HCT116 (cell line): ENCODE results near the gene FBXW2. TPM values are rescaled to one million over a fixed set of nuclear protein-coding genes. Genes with fewer than 3 reads are reported as not detected.

Experiments
- ATAC-seq: fragments of 200-7000 bp; cut with Tn5 transposase; 2 replicates; pipeline ENCODE4 v1.9.1; 2020; ENCODE audit warnings: mild to moderate bottlenecking, moderate library complexity
- BruUV-seq: library from RNA; stranded (reverse); fragments of 400-500 nt; replicated peaks from 2 replicates; lab custom pipeline; 2021; lab: Mats Ljungman, UMichigan
- CTCF ChIA-PET: fragments of 300-600 bp; sonication (Branson Sonifier 250); formaldehyde crosslinking; loops from one replicate; lab custom pipeline; 2021; ENCODE audit warnings: antibody characterized with exemption; lab: Charles Lee
- POLR2A ChIA-PET: fragments of 300-600, 350-600 bp; sonication (Branson Sonifier 250); formaldehyde crosslinking; loops from one replicate; lab custom pipeline; 2021; ENCODE audit warnings: antibody characterized with exemption; lab: Charles Lee
- RAD21 ChIA-PET, 2 experiments: fragments of 300-600 bp; sonication (Branson Sonifier 250); formaldehyde crosslinking; loops; one replicate each; lab custom pipeline; 2023; ENCODE audit warnings: low total read pairs in 2 of 2; ENCODE audit not compliant: uncharacterized antibody in 2 of 2, unreplicated experiment in 2 of 2, low non-redundant PET in 1 of 2; lab: Charles Lee
- DNase-seq: peaks from one replicate; pipeline ENCODE4 v3.0.0-alpha.2; 2010; ENCODE audit warnings: low read depth, low spot score
- H2AFZ ChIP-seq: fragments of 200-600 bp; shearing (Covaris generic), sonication (generic); 2 replicates; pipeline ENCODE4 v1.6.1; 2017; ENCODE audit warnings: low read depth, mixed run types, mixed read lengths, antibody characterized with exemption, low read length; ENCODE audit not compliant: poor library complexity, severe bottlenecking
- H3K27ac ChIP-seq: 2 replicates; pipeline ENCODE4 v1.5.1; 2012; ENCODE audit warnings: low read depth, low read length
- H3K27me3 ChIP-seq: fragments of 200-600 bp; sonication (generic); 2 replicates; pipeline ENCODE4 v1.6.1; 2016; ENCODE audit warnings: mixed run types, low read length, mixed read lengths; ENCODE audit not compliant: insufficient read depth
- H3K36me3 ChIP-seq, 2 experiments: fragments of 200-500 bp in 1 of 2; fragments of 200-600 bp in 1 of 2; sonication (Bioruptor generic) in 1 of 2; sonication (generic) in 1 of 2; 2 replicates each; pipeline versions ENCODE4 v1.5.1 to v1.6.1; 2014 to 2016; ENCODE audit warnings: low read length in 2 of 2, inconsistent platforms in 1 of 2, mixed read lengths in 1 of 2, mixed run types in 1 of 2; ENCODE audit not compliant: insufficient read depth in 2 of 2, control insufficient read depth in 1 of 2
- H3K4me1 ChIP-seq, 2 experiments: fragments of 200-600 bp in 1 of 2; sonication (generic) in 1 of 2; 2 replicates each; pipeline versions ENCODE4 v1.5.1 to v1.6.1; 2012 to 2017; ENCODE audit warnings: low read length in 2 of 2, inconsistent platforms in 1 of 2, mild to moderate bottlenecking in 1 of 2, mixed read lengths in 1 of 2, mixed run types in 1 of 2, moderate library complexity in 1 of 2; ENCODE audit not compliant: insufficient read depth in 2 of 2, control insufficient read depth in 1 of 2
- H3K4me2 ChIP-seq: fragments of 200-600 bp; sonication (generic); 2 replicates; pipeline ENCODE4 v1.6.1; 2017; ENCODE audit warnings: mixed run types, low read length, mixed read lengths
- H3K4me3 ChIP-seq, 2 experiments: fragments of 200-600 bp in 1 of 2; sonication (generic) in 1 of 2; replicated peaks in 1 of 2; 2 replicates each; pipeline ENCODE4 v1.5.1; 2011 to 2016; ENCODE audit warnings: low read length in 2 of 2, control low read depth in 1 of 2, low read depth in 1 of 2, mild to moderate bottlenecking in 1 of 2, mixed read lengths in 1 of 2, mixed run types in 1 of 2
- H3K79me2 ChIP-seq: fragments of 200-600 bp; sonication (generic); 2 replicates; pipeline ENCODE4 v1.6.1; 2017; ENCODE audit warnings: mild to moderate bottlenecking, mixed run types, low read length, moderate library complexity, mixed read lengths; ENCODE audit not compliant: insufficient read depth
- H3K9ac ChIP-seq: fragments of 200-600 bp; sonication (generic); 2 replicates; pipeline ENCODE4 v1.6.1; 2016; ENCODE audit warnings: low read length, mixed read lengths
- H3K9me2 ChIP-seq: fragments of 200-600 bp; sonication (generic), shearing (Covaris generic); 2 replicates; pipeline ENCODE4 v1.6.1; 2017; ENCODE audit warnings: mixed run types, mild to moderate bottlenecking, moderate library complexity; ENCODE audit not compliant: insufficient read depth
- H3K9me3 ChIP-seq, 2 experiments: fragments of 200-500 bp in 1 of 2; fragments of 200-600 bp in 1 of 2; sonication (Bioruptor generic) in 1 of 2; sonication (generic) in 1 of 2; 2 replicates each; pipeline ENCODE4 v1.6.1; 2014 to 2017; ENCODE audit warnings: low read length in 2 of 2, mixed read lengths in 2 of 2, inconsistent platforms in 1 of 2, low read depth in 1 of 2, mild to moderate bottlenecking in 1 of 2, mixed run types in 1 of 2, moderate library complexity in 1 of 2; ENCODE audit not compliant: control insufficient read depth in 1 of 2, insufficient read depth in 1 of 2
- H4K20me1 ChIP-seq: fragments of 200-600 bp; sonication (generic), shearing (Covaris generic); 2 replicates; pipeline ENCODE4 v1.6.1; 2017; ENCODE audit warnings: mixed run types, mild to moderate bottlenecking, moderate library complexity; ENCODE audit not compliant: insufficient read depth
- CBX3 ChIP-seq: IDR thresholded peaks from 2 replicates; pipeline ENCODE4 v1.6.1; 2012; ENCODE audit warnings: low read depth
- EGR1 ChIP-seq: IDR thresholded peaks from 2 replicates; pipeline ENCODE4 v1.6.1; 2012; ENCODE audit warnings: low read depth
- ELF1 ChIP-seq: IDR thresholded peaks from 2 replicates; pipeline ENCODE4 v1.6.1; 2012; ENCODE audit warnings: low read depth, borderline replicate concordance
- EZH2phosphoT487 ChIP-seq: fragments of 200-600 bp; IDR thresholded peaks from 2 replicates; pipeline ENCODE4 v1.6.1; 2018; ENCODE audit warnings: antibody characterized with exemption, borderline replicate concordance
- FOSL1 ChIP-seq: IDR thresholded peaks from 2 replicates; pipeline ENCODE4 v1.6.1; 2012; ENCODE audit warnings: low read depth
- POLR2A ChIP-seq: IDR thresholded peaks from 2 replicates; pipeline ENCODE4 v1.7.0; 2011; ENCODE audit warnings: borderline replicate concordance; ENCODE audit not compliant: insufficient read depth, insufficient read length; ENCODE audit errors: extremely low read depth
- POLR2AphosphoS5 ChIP-seq: IDR thresholded peaks from 2 replicates; pipeline ENCODE4 v1.6.1; 2011; ENCODE audit warnings: mild to moderate bottlenecking, low read depth, low read length, moderate library complexity
- SIN3A ChIP-seq: IDR thresholded peaks from 2 replicates; pipeline ENCODE4 v1.6.1; 2012; ENCODE audit warnings: low read depth
- SRF ChIP-seq: IDR thresholded peaks from 2 replicates; pipeline ENCODE4 v1.6.1; 2012; ENCODE audit warnings: low read depth
- TCF7L2 ChIP-seq: IDR thresholded peaks from 2 replicates; pipeline ENCODE4 v1.7.0; 2011; ENCODE audit warnings: borderline replicate concordance, inconsistent platforms; ENCODE audit not compliant: insufficient read depth, insufficient read length; ENCODE audit errors: extremely low read depth
- ZNF274 ChIP-seq: fragments of 200-500 bp; sonication (Bioruptor generic); IDR thresholded peaks from 2 replicates; pipeline ENCODE4 v1.6.1; 2014; ENCODE audit warnings: mild to moderate bottlenecking, low read depth, low read length, inconsistent platforms
- intact Hi-C: fragments of 100-400 bp; cut with micrococcal nuclease; formaldehyde crosslinking; loops from 2 replicates; pipeline ENCODE4 v1.10.0; 2022
- total RNA-seq: library from RNA; stranded (reverse); gene quantifications from one replicate; pipeline ENCODE4 v1.2.1, GENCODE V29; 2021; ENCODE audit not compliant: unreplicated experiment
- TF ChIP-seq, protein P1 (sequence below): IDR thresholded peaks from 2 replicates; pipeline ENCODE4 v1.6.1; 2011; ENCODE audit warnings: mild to moderate bottlenecking, low read length, moderate library complexity; ENCODE audit not compliant: insufficient replicate concordance; ENCODE audit errors: extremely low read depth
- TF ChIP-seq, protein P2 (sequence below): IDR thresholded peaks from 2 replicates; pipeline ENCODE4 v1.6.1; 2012; ENCODE audit warnings: low read depth
- TF ChIP-seq, protein P3 (sequence below), 3 experiments: fragments of 200-600 bp in 1 of 3; sonication (generic) in 1 of 3; IDR thresholded peaks in 2 of 3; conservative IDR thresholded peaks in 1 of 3; 2 replicates each; pipeline ENCODE4 v1.5.1; 2012 to 2017; ENCODE audit warnings: low read depth in 2 of 3, low read length in 2 of 3, antibody characterized with exemption in 1 of 3, borderline replicate concordance in 1 of 3, control low read depth in 1 of 3, mild to moderate bottlenecking in 1 of 3, mixed read lengths in 1 of 3, mixed run types in 1 of 3, moderate library complexity in 1 of 3; ENCODE audit not compliant: insufficient read depth in 1 of 3
- TF ChIP-seq, protein P4 (sequence below): IDR thresholded peaks from 2 replicates; pipeline ENCODE4 v1.6.1; 2012
- TF ChIP-seq, protein P5 (sequence below): IDR thresholded peaks from 2 replicates; pipeline ENCODE4 v1.6.1; 2012

Gene FBXW2
- total RNA-seq, 1 experiment from 2014 or later, result 59.6 TPM

DNA sequence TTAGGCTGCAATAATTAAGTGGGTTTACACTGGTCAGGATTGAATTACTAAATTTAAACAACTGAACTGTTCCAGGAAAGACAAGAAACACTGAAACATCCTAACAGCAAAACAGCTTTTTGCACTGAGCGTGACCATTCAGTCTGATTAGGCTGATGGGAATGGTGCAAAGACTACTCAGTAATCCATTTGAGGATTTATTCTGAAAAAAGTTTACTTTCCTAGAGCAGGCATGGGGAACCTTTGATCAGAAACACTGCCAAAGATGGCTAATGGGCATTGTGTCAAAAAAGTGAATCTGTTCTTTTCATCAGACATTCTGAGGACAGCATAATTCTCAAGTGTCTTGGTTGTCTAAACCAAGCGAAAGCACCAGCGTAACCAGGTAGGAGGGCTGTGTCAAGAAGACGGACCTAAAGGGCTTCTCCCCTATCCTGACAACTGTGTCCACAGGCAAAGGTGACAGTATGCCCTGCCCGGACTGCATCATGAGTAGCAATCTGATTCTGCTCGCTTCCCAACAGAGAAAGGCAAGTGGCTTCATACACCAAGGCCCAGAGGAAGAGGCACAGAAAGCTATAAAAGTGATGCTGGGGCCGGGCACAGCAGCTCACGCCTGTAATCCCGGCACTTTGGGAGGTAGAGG lies 33.3 kb downstream of the FBXW2 start:
- Histone ChIP-seq H3K4me1 (no peaks in the 10 kb centered on the region), H3K36me3 (peaks cover 18 to 26% of the 10 kb centered on the region in 2 experiments; a peak in 3 of 4 replicates), H3K27ac (no peak overlapping the region), H3K9me3 (no peaks in the 10 kb centered on the region), H3K4me3 (no peak overlapping the region), H3K79me2 (no peaks in the 10 kb centered on the region), H3K9me2 (no peaks in the 10 kb centered on the region), H3K27me3 (no peaks in the 10 kb centered on the region), H3K4me2 (no peak overlapping the region), H3K9ac (no peak overlapping the region), H4K20me1 (peaks cover 5% of the 10 kb centered on the region; the same call in 1 of the 2 replicates), H2AFZ (no peak overlapping the region)
- intact Hi-C loops, result loop anchor here (10.0 kb wide), 1 partner anchor 395 kb away; no protein-coding TSS in a partner anchor
- RAD21 ChIA-PET, result no interaction called here
- no peak for ATAC-seq
- CTCF ChIA-PET, result interaction anchor here (1.2 to 3.4 kb wide), 2 partner anchors 222 to 300 kb away, joined by 4 to 11 read pairs; no protein-coding TSS in a partner anchor
- no peak for DNase-seq
- POLR2A ChIA-PET, result no interaction called here
- BruUV-seq, result no TSS peak
- TF ChIP-seq, protein P1, sequence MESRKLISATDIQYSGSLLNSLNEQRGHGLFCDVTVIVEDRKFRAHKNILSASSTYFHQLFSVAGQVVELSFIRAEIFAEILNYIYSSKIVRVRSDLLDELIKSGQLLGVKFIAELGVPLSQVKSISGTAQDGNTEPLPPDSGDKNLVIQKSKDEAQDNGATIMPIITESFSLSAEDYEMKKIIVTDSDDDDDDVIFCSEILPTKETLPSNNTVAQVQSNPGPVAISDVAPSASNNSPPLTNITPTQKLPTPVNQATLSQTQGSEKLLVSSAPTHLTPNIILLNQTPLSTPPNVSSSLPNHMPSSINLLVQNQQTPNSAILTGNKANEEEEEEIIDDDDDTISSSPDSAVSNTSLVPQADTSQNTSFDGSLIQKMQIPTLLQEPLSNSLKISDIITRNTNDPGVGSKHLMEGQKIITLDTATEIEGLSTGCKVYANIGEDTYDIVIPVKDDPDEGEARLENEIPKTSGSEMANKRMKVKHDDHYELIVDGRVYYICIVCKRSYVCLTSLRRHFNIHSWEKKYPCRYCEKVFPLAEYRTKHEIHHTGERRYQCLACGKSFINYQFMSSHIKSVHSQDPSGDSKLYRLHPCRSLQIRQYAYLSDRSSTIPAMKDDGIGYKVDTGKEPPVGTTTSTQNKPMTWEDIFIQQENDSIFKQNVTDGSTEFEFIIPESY, result no peak
- TF ChIP-seq POLR2AphosphoS5 (no peak), SRF (no peak), ELF1 (no peak), CBX3 (no peak), ZNF274 (no peak), EZH2phosphoT487 (no peak), FOSL1 (no peak), POLR2A (no peak), TCF7L2 (no peak), SIN3A (no peak), EGR1 (no peak)
- TF ChIP-seq, protein P2, sequence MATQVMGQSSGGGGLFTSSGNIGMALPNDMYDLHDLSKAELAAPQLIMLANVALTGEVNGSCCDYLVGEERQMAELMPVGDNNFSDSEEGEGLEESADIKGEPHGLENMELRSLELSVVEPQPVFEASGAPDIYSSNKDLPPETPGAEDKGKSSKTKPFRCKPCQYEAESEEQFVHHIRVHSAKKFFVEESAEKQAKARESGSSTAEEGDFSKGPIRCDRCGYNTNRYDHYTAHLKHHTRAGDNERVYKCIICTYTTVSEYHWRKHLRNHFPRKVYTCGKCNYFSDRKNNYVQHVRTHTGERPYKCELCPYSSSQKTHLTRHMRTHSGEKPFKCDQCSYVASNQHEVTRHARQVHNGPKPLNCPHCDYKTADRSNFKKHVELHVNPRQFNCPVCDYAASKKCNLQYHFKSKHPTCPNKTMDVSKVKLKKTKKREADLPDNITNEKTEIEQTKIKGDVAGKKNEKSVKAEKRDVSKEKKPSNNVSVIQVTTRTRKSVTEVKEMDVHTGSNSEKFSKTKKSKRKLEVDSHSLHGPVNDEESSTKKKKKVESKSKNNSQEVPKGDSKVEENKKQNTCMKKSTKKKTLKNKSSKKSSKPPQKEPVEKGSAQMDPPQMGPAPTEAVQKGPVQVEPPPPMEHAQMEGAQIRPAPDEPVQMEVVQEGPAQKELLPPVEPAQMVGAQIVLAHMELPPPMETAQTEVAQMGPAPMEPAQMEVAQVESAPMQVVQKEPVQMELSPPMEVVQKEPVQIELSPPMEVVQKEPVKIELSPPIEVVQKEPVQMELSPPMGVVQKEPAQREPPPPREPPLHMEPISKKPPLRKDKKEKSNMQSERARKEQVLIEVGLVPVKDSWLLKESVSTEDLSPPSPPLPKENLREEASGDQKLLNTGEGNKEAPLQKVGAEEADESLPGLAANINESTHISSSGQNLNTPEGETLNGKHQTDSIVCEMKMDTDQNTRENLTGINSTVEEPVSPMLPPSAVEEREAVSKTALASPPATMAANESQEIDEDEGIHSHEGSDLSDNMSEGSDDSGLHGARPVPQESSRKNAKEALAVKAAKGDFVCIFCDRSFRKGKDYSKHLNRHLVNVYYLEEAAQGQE, result no peak
- TF ChIP-seq, protein P3, sequence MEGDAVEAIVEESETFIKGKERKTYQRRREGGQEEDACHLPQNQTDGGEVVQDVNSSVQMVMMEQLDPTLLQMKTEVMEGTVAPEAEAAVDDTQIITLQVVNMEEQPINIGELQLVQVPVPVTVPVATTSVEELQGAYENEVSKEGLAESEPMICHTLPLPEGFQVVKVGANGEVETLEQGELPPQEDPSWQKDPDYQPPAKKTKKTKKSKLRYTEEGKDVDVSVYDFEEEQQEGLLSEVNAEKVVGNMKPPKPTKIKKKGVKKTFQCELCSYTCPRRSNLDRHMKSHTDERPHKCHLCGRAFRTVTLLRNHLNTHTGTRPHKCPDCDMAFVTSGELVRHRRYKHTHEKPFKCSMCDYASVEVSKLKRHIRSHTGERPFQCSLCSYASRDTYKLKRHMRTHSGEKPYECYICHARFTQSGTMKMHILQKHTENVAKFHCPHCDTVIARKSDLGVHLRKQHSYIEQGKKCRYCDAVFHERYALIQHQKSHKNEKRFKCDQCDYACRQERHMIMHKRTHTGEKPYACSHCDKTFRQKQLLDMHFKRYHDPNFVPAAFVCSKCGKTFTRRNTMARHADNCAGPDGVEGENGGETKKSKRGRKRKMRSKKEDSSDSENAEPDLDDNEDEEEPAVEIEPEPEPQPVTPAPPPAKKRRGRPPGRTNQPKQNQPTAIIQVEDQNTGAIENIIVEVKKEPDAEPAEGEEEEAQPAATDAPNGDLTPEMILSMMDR (IDR thresholded peaks at IDR 0.05 in 2 of 3, conservative IDR thresholded peaks at IDR 0.05 in 1 of 3; ENCODE audit: borderline replicate concordance in 1 of 3, insufficient read depth in 1 of 3, low read depth in 2 of 3, low read length in 2 of 3), result no peak
- TF ChIP-seq, protein P4, sequence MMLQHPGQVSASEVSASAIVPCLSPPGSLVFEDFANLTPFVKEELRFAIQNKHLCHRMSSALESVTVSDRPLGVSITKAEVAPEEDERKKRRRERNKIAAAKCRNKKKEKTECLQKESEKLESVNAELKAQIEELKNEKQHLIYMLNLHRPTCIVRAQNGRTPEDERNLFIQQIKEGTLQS, result no peak
- TF ChIP-seq, protein P5, sequence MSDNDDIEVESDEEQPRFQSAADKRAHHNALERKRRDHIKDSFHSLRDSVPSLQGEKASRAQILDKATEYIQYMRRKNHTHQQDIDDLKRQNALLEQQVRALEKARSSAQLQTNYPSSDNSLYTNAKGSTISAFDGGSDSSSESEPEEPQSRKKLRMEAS, result no peak
- TF ChIP-seq, all 23 proteins: peak for 0
